ENCODE data around the gene MCOLN1.

Gene MCOLN1

GRCh38 chr19:7558667-7559066 is 36.2 kb downstream of the MCOLN1 start:
- no peak overlapping the region for H3K4me3 ChIP-seq (ENCODE audit: low read depth, low read length)
- no peak for DNase-seq (ENCODE audit: low read depth, low spot score)
- TF ChIP-seq CTCF (IDR thresholded peaks at IDR 0.05; ENCODE audit: low read depth, low read length), result no peak
- in situ Hi-C loops (cut with HindIII; ENCODE audit: low sequenced_read_pairs), result no loop called here

DNA sequence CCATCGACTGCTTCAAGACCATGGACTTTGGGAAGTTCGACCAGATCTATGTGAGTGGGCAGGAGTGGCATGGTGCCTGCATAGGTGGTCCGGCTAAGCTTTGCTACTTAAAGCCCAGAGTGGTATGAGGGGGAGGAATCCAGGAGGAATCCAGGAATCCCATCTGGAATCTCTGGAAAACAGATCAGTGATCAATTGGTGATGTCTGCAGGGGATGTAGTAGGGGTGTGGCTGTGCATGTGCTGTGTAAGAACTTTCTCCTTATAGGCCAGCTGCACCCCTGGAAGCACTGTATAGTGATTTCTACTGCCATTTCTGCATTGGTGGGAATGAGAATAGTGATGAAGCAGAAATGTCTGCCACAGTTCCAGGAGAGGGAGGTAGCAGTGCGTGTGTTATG is 36.7 kb downstream of the MCOLN1 start:
- no peak overlapping the region for H3K4me3 ChIP-seq (ENCODE audit: low read depth, low read length)
- in situ Hi-C loops (cut with HindIII; ENCODE audit: low sequenced_read_pairs), result no loop called here
- TF ChIP-seq CTCF (IDR thresholded peaks at IDR 0.05; ENCODE audit: low read depth, low read length), result no peak
- DNase-seq (ENCODE audit: low read depth, low spot score), result no peak

DNA sequence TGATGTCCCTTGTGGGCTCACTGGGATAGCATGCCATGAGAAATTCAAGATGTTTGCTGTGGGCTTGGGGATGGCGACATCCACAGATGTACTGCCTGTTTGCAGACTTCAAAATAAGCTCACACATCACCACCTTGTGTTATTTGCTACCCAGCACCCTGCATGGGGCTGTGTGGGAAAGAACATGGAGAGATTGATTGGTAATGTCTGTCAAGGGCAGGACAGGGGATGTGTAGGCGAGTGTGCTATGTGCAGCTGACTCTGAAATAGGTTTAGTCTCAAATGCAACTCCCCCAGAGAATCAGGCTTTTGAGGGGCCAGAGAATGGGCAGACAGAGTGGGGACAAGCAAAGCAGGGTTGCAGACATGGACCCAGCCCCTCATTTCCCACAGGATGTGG is 37.8 kb downstream of the MCOLN1 start:
- TF ChIP-seq CTCF (IDR thresholded peaks at IDR 0.05; ENCODE audit: low read depth, low read length), result no peak
- H3K4me3 ChIP-seq (ENCODE audit: low read depth, low read length), result no peak overlapping the region
- DNase-seq (ENCODE audit: low read depth, low spot score), result no peak
- in situ Hi-C loops (cut with HindIII; ENCODE audit: low sequenced_read_pairs), result no loop called here

DNA sequence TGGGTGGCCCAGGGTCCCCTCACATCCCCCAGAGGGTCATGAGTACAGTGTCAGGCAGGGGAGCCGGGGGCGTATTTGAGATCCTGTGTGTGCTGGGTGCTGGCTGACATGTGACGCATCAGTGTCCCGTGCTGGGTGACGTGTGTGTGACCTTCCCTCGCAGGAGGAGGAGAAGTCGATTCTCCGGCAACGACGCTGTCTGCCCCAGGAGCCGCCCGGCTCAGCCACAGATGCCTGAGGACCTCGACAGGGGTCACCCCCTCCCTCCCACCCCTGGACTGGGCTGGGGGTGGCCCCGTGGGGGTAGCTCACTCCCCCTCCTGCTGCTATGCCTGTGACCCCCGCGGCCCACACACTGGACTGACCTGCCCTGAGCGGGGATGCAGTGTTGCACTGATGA is 38.9 kb downstream of the MCOLN1 start:
- no peak overlapping the region for H3K4me3 ChIP-seq (ENCODE audit: low read depth, low read length)
- in situ Hi-C loops (cut with HindIII; ENCODE audit: low sequenced_read_pairs), result no loop called here
- TF ChIP-seq CTCF (IDR thresholded peaks at IDR 0.05; ENCODE audit: low read depth, low read length), result no peak
- DNase-seq (ENCODE audit: low read depth, low spot score), result no peak

GRCh38 chr19:7562646-7563393 is 40.4 kb downstream of the MCOLN1 start:
- DNase-seq (ENCODE audit: low read depth, low spot score), result no peak
- TF ChIP-seq CTCF (IDR thresholded peaks at IDR 0.05; ENCODE audit: low read depth, low read length), result no peak
- no peak overlapping the region for H3K4me3 ChIP-seq (ENCODE audit: low read depth, low read length)
- in situ Hi-C loops (cut with HindIII; ENCODE audit: low sequenced_read_pairs), result no loop called here

DNA sequence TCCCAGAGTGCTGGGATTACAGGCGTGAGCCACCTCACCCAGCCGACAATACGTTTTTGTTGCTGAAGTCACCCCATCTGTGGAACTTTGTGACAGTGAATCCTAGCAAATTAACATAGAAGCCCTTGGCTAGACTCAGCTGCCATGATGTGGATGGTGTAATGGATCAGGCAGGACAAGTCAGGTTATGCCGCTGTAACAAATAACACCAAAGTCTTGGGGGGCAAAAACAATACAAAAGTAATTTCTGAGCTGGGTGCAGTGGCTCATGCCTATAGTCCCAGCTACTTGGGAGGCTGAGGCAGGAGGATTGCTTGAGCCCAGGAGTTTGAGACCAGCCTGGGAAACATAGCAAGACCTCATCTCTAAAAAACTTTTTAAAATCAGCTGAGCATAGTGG is 42.4 kb downstream of the MCOLN1 start:
- no peak overlapping the region for H3K4me3 ChIP-seq (ENCODE audit: low read depth, low read length)
- in situ Hi-C loops (cut with HindIII; ENCODE audit: low sequenced_read_pairs), result no loop called here
- DNase-seq (ENCODE audit: low read depth, low spot score), result no peak
- TF ChIP-seq CTCF (IDR thresholded peaks at IDR 0.05; ENCODE audit: low read depth, low read length), result no peak

Data from astrocyte of the spinal cord (primary cell).